HepG2 (cell line): Measurements from ENCODE around the gene NTN5. TPM values are rescaled to one million over a fixed set of nuclear protein-coding genes. Genes with fewer than 3 reads are reported as not detected.

Source experiments
- HIC2 ChIP-seq: sonication (generic); formaldehyde crosslinking; IDR thresholded peaks from 2 replicates; pipeline ENCODE4 v1.9.0; 2022; ENCODE audit warnings: low read depth, missing genetic modification reagents
- HMG20A ChIP-seq: IDR thresholded peaks from 2 replicates; pipeline ENCODE4 v1.6.1; 2016; ENCODE audit warnings: borderline replicate concordance
- NFATC3 ChIP-seq: sonication (generic); formaldehyde crosslinking; IDR thresholded peaks from 2 replicates; pipeline ENCODE4 v1.5.1; 2020; ENCODE audit warnings: mild to moderate bottlenecking, missing genetic modification reagents
- RAD51 ChIP-seq: fragments of 450-650 bp; IDR thresholded peaks from 2 replicates; pipeline ENCODE4 v1.6.1; 2016; ENCODE audit warnings: borderline replicate concordance
- REST ChIP-seq, 2 experiments: IDR thresholded peaks; 2 replicates each; pipeline ENCODE4 v1.6.1; 2011 to 2012; ENCODE audit warnings: low read length in 2 of 2, borderline replicate concordance in 1 of 2, low read depth in 1 of 2, mild to moderate bottlenecking in 1 of 2, moderate library complexity in 1 of 2
- RXRB ChIP-seq: IDR thresholded peaks from 2 replicates; pipeline ENCODE4 v1.6.1; 2016; ENCODE audit warnings: borderline replicate concordance, missing genetic modification reagents, missing compliant biosample characterization
- ZBTB10 ChIP-seq: sonication (generic); formaldehyde crosslinking; IDR thresholded peaks from 2 replicates; pipeline ENCODE4 v1.4.0; 2020; ENCODE audit warnings: missing genetic modification reagents, borderline replicate concordance
- ZBTB4 ChIP-seq: sonication (generic); formaldehyde crosslinking; IDR thresholded peaks from 2 replicates; pipeline ENCODE4 v1.4.0; 2020; ENCODE audit warnings: missing genetic modification reagents, mild to moderate bottlenecking, borderline replicate concordance
- ZNF101 ChIP-seq: sonication (generic); formaldehyde crosslinking; IDR thresholded peaks from 2 replicates; pipeline ENCODE4 v1.4.0; 2020; ENCODE audit warnings: mild to moderate bottlenecking, low read depth, missing genetic modification reagents, borderline replicate concordance
- ZNF34 ChIP-seq: sonication (generic); formaldehyde crosslinking; IDR thresholded peaks from 2 replicates; pipeline ENCODE4 v1.4.0; 2020; ENCODE audit warnings: mild to moderate bottlenecking, missing genetic modification reagents, borderline replicate concordance
- ZNF383 ChIP-seq: sonication (generic); formaldehyde crosslinking; IDR thresholded peaks from 2 replicates; pipeline ENCODE4 v1.4.0; 2020; ENCODE audit warnings: missing genetic modification reagents, mild to moderate bottlenecking, borderline replicate concordance
- polyA plus RNA-seq, 8 experiments: library from polyadenylated mRNA; depleted of rRNA in 3 of 8; stranded (reverse) in 7 of 8; unstranded in 1 of 8; fragments of >200 nt; fragmentation: Illumina TruSeq in 4 of 8; extraction: Trizol in 4 of 8; gene quantifications; 2 replicates each; pipeline versions ENCODE4 v1.2.1 to v1.2.3, GENCODE V29; 2011 to 2016; ENCODE audit warnings: low read depth in 4 of 8, missing spikeins in 1 of 8, mixed read lengths in 1 of 8; ENCODE audit not compliant: insufficient read depth in 1 of 8
- total RNA-seq, 5 experiments: library from RNA; depleted of rRNA; stranded (reverse); fragments of >200 nt; fragmentation: Illumina TruSeq; extraction: Trizol; gene quantifications; 2 replicates each; pipeline ENCODE4 v1.2.3, GENCODE V29; 2016; ENCODE audit warnings: low read depth in 1 of 5

The NTN5 gene
- total and polyA plus RNA-seq, 2 of the 13 experiments (the other 11 are each of a cell fraction or from before 2014, with no cell fraction given): 0.05 TPM; not detected in 1

- TF ChIP-seq ZNF383 (CRISPR knock-in tag) (no peak), ZNF101 (CRISPR knock-in tag) (no peak), ZBTB10 (no peak), REST (IDR thresholded peaks at IDR 0.05; ENCODE audit: borderline replicate concordance in 1 of 2, low read depth in 1 of 2, low read length in 2 of 2) (no peak), RAD51 (no peak), RXRB (CRISPR knock-in tag) (0 out of 2 replicates have a peak, but pooled peaks have one; percentile 17), NFATC3 (CRISPR knock-in tag) (peak; percentile 56; the same call in 1 of the 2 replicates), HIC2 (CRISPR knock-in tag) (no peak), HMG20A (CRISPR knock-in tag) (no peak), ZNF34 (CRISPR knock-in tag) (no peak), ZBTB4 (no peak)
These were observed 26.7 kb downstream of the NTN5 start, which contains the start of gene CA11 (continued) for GRCh38 chr19:48646001-48646721.
